ENCODE data around the gene FBXO31. TPM values are rescaled to one million over a fixed set of nuclear protein-coding genes. Genes with fewer than 3 reads are reported as not detected.

The FBXO31 gene
- total and polyA plus RNA-seq, 10 of the 15 experiments (the other 5 are each of a cell fraction or from before 2014, with no cell fraction given) = 0.19 to 33.1 (median 10.3) TPM

GRCh38 chr16:87305505-87306391 is 77.8 kb downstream of the FBXO31 start:
- no peak for ATAC-seq
- ChIA-PET CTCF (no interaction called here), POLR2A (no interaction called here), SMC1A (ENCODE audit: uncharacterized antibody, unreplicated experiment) (no interaction called here), RAD21 (ENCODE audit: unreplicated experiment) (no interaction called here)
- H3K79me2 ChIP-seq (ENCODE audit: control insufficient read depth, insufficient read depth, low read length) = no peaks in the 10 kb centered on the region
- BruUV-seq (replicated peaks) = no TSS peak
- H3K9me3 ChIP-seq (replicated peaks; ENCODE audit: control insufficient read depth, insufficient read depth, low read length) = no peaks in the 10 kb centered on the region
- no peak for DNase-seq (ENCODE audit: low read depth, low spot score)
- no peak overlapping the region for H3K27ac ChIP-seq (ENCODE audit: control insufficient read depth, insufficient read depth)
- no peak for FAIRE-seq
- TF ChIP-seq MYB (IDR thresholded peaks at IDR 0.05; ENCODE audit: borderline replicate concordance, low read depth, low read length) (no peak), ZNF622 (IDR thresholded peaks at IDR 0.05) (no peak), SIN3A (IDR thresholded peaks at IDR 0.05; ENCODE audit: low read depth, low read length) (no peak), BRCA1 (IDR thresholded peaks at IDR 0.05; ENCODE audit: low read depth, low read length) (no peak), E2F4 (IDR thresholded peaks at IDR 0.05; ENCODE audit: low read depth, low read length) (no peak), ELK1 (IDR thresholded peaks at IDR 0.05; ENCODE audit: low read depth, low read length) (no peak), ZBTB11 (CRISPR knock-in tag; IDR thresholded peaks at IDR 0.05) (no peak), IKZF1 (conservative IDR thresholded peaks at IDR 0.05) (no peak), JUNB (IDR thresholded peaks at IDR 0.05) (no peak), MEF2A (IDR thresholded peaks at IDR 0.05; ENCODE audit: insufficient read depth, low read depth, low read length) (no peak), ZNF217 (IDR thresholded peaks at IDR 0.05) (no peak), ZNF384 (IDR thresholded peaks at IDR 0.05; ENCODE audit: borderline replicate concordance, low read depth, low read length) (no peak), BHLHE40 (IDR thresholded peaks at IDR 0.05; ENCODE audit: borderline replicate concordance in 1 of 2, low read depth in 2 of 2, low read length in 1 of 2) (no peak)
- intact Hi-C loops (cut with micrococcal nuclease; ENCODE audit: unreplicated experiment) = no loop called here
- H3K27me3 ChIP-seq (replicated peaks in 1 of 2; ENCODE audit: control insufficient read depth in 2 of 2, insufficient read depth in 2 of 2, low read length in 1 of 2) = no peaks in the 10 kb centered on the region
- in situ Hi-C loops (cut with MboI) = no loop called here
- no peaks in the 10 kb centered on the region for H4K20me1 ChIP-seq (ENCODE audit: control insufficient read depth, insufficient read depth)
- H3K4me3 ChIP-seq = no peak overlapping the region
- no peaks in the 10 kb centered on the region for H3K4me1 ChIP-seq (ENCODE audit: control insufficient read depth, insufficient read depth, low read length)
- H3K9ac ChIP-seq (ENCODE audit: control insufficient read depth, insufficient read depth, low read length) = no peak overlapping the region
- no peak overlapping the region for H3K4me2 ChIP-seq (ENCODE audit: control insufficient read depth, insufficient read depth)
- no peak overlapping the region for H2AFZ ChIP-seq (ENCODE audit: control insufficient read depth, low read depth, low read length)
- 70% methylated on average over 27 of the region's 30 CpGs for WGBS (ENCODE audit: insufficient coverage, insufficient replicate concordance, low lambda C conversion rate, missing lambda C conversion rate)
- no peaks in the 10 kb centered on the region for H3K36me3 ChIP-seq (ENCODE audit: control insufficient read depth in 2 of 2, insufficient read depth in 2 of 2, low read length in 1 of 2)
